Endothelial cell of umbilical vein (primary cell): ENCODE measurements around the gene DDR1.

Experiments used
- CTCF ChIP-seq, 2 donors: IDR thresholded peaks; 1 replicate in 1 of 2; 2 replicates in 1 of 2; pipeline ENCODE4 v1.5.1; 2011; ENCODE audit warnings: low read length in 2 of 2, mild to moderate bottlenecking in 2 of 2, moderate library complexity in 2 of 2, control low read depth in 1 of 2, inconsistent platforms in 1 of 2, low read depth in 1 of 2; ENCODE audit not compliant: insufficient read depth in 1 of 2; ENCODE audit errors: extremely low read depth in 1 of 2
- MYC ChIP-seq: IDR thresholded peaks from one replicate; pipeline ENCODE4 v1.6.1; 2011; ENCODE audit warnings: mild to moderate bottlenecking, low read depth, low read length
- POLR2A ChIP-seq: IDR thresholded peaks from 2 replicates; pipeline ENCODE4 v1.6.1; 2012; ENCODE audit warnings: low read depth, mild to moderate bottlenecking, control low read depth, low read length

DNA sequence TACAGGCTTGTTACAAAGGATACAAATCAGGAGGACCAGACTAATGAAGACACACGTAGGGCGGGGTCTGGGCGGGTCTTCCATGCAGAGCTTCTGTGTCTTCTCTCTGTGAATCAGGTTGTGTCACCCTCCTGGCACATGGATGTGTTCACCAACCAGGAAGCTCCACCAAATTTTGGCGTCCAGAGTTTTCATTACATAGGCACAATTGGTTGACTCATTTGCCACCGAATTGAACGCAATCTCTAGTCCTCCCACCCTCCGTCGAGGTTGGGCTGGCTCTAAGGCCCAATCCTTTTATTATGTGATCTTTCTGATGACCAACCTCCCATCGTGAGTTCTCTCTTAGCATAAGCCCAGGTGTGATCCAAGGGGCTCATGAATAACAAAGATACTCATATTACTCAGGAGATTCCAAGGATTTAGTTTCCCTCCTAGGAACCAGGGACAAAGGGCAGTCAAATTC is 36.3 kb upstream of the DDR1 start:
- no peak for TF ChIP-seq CTCF (IDR thresholded peaks at IDR 0.05; ENCODE audit: extremely low read depth in 1 of 2, insufficient read depth in 1 of 2, low read depth in 1 of 2, low read length in 2 of 2)
- TF ChIP-seq POLR2A, result no peak
- TF ChIP-seq MYC, result no peak
